Testis (tissue), 3 donors: ENCODE measurements around the gene PCDHA5. TPM values are rescaled to one million over a fixed set of nuclear protein-coding genes. Genes with fewer than 3 reads are reported as not detected.
"Not testable (repeated sequence)": the region's sequence is repeated elsewhere in the genome, so short reads cannot be mapped to it uniquely, and the experiment has no call there.

ENCODE experiments used
- DNase-seq: peaks from one replicate; pipeline ENCODE4 v3.0.0-alpha.2; 2019
- H3K27ac ChIP-seq, 2 donors: fragments of 200-600 bp; sonication (generic); one replicate each; pipeline ENCODE4 v1.5.1; 2019
- H3K27me3 ChIP-seq: fragments of 200-600 bp; sonication (generic); one replicate; pipeline ENCODE4 v1.5.1; 2019
- H3K36me3 ChIP-seq: fragments of 200-600 bp; sonication (generic); one replicate; pipeline ENCODE4 v1.5.1; 2017; ENCODE audit warnings: low read depth; ENCODE audit errors: missing control alignments
- H3K4me1 ChIP-seq: fragments of 200-600 bp; sonication (generic); one replicate; pipeline ENCODE4 v1.5.1; 2019
- H3K4me3 ChIP-seq, 2 donors: fragments of 200-600 bp; sonication (generic); one replicate each; pipeline ENCODE4 v1.5.1; 2017 to 2019
- H3K9me3 ChIP-seq: fragments of 200-600 bp; sonication (generic); one replicate; pipeline ENCODE4 v1.5.1; 2017
- CTCF ChIP-seq, 3 experiments: fragments of 450-650 bp in 2 of 3; fragments of 200-600 bp in 1 of 3; sonication (generic) in 1 of 3; IDR thresholded peaks; one replicate each; pipeline ENCODE4 v1.5.1; 2016 to 2019; ENCODE audit warnings: antibody characterized with exemption in 3 of 3, mild to moderate bottlenecking in 2 of 3, moderate library complexity in 1 of 3
- POLR2A ChIP-seq: fragments of 450-650 bp; IDR thresholded peaks from one replicate; pipeline ENCODE4 v1.6.1; 2017; ENCODE audit warnings: antibody characterized with exemption, mild to moderate bottlenecking, moderate library complexity
- WGBS, 2 donors: methylation state at CpG; one replicate each; pipeline ENCODE4 v1.1.5; 2018; 5-methylcytosine and 5-hydroxymethylcytosine counted together
- intact Hi-C: fragments of 100-400 bp; cut with DNase I; formaldehyde crosslinking; loops from one replicate; pipeline ENCODE4 v1.15.1; 2023; ENCODE audit warnings: low total_unique reads
- polyA plus RNA-seq: library from polyadenylated mRNA; stranded (reverse); fragments of 350-450 nt; fragmentation: Illumina TruSeq; extraction: RNeasy Lipid Tissue Mini Kit (QIAGEN cat#74804); gene quantifications from one replicate; pipeline ENCODE4 v1.2.3, GENCODE V29; 2014; ENCODE audit warnings: low read depth, low replicate concordance; ENCODE audit not compliant: insufficient read depth
- total RNA-seq, 2 donors: library from RNA; depleted of rRNA; stranded (reverse); fragments of >200 nt; gene quantifications; one replicate each; pipeline ENCODE4 v1.2.3, GENCODE V29; 2016

The PCDHA5 gene
- total and polyA plus RNA-seq, 3 donors from 2014 or later = 0.21 to 1.7 (median 1.0) TPM

GRCh38 chr5:140800816-140801493 lies 20.5 kb upstream of the PCDHA5 start, which contains the start of gene PCDHA3:
PCDHA3 (plus strand) TSS chr5:140801057.
- H3K9me3 ChIP-seq = no peaks in the 10 kb centered on the region
- no peaks in the 10 kb centered on the region for H3K36me3 ChIP-seq
- no peak for TF ChIP-seq POLR2A
- peak in 2 of 3 experiments; percentile 27 to 32 for TF ChIP-seq CTCF (IDR thresholded peaks at IDR 0.05)
- peak within 1 kb of the TSS; percentile 18 to 47 for H3K4me3 ChIP-seq
- DNase-seq = peak; percentile 48
- H3K27me3 ChIP-seq = no peaks in the 10 kb centered on the region
- WGBS, 2 donors = 11 to 14% methylated on average over 24 to 29 of the region's 29 CpGs
- H3K4me1 ChIP-seq = no peaks in the 10 kb centered on the region
- intact Hi-C loops = no loop called here
- H3K27ac ChIP-seq = no peak within 1 kb of the TSS

GRCh38 chr5:140801494-140801841 lies 19.9 kb upstream of the PCDHA5 start:
- Histone ChIP-seq H3K9me3 (no peaks in the 10 kb centered on the region), H3K4me3 (peak overlapping the region; percentile 18 to 47), H3K4me1 (no peaks in the 10 kb centered on the region), H3K27ac (no peak overlapping the region), H3K27me3 (no peaks in the 10 kb centered on the region), H3K36me3 (no peaks in the 10 kb centered on the region)
- DNase-seq = peak; percentile 48
- intact Hi-C loops = no loop called here
- 8 to 18% methylated on average over 16 of the region's 16 CpGs for WGBS, 2 donors
- TF ChIP-seq CTCF (IDR thresholded peaks at IDR 0.05) (peak in 2 of 3 experiments; percentile 23 to 28), POLR2A (no peak)

- H3K4me3 ChIP-seq, H3K4me1 ChIP-seq, H3K27me3 ChIP-seq, H3K36me3 ChIP-seq, H3K9me3 ChIP-seq, intact Hi-C loops, DNase-seq, H3K27ac ChIP-seq: not testable (repeated sequence)
- WGBS, 2 donors = 28 to 36% methylated on average over 25 to 45 of the region's 45 CpGs
Measured at GRCh38 chr5:140802381-140802780, 19.0 kb upstream of the PCDHA5 start.

GRCh38 chr5:140802781-140803271 lies 18.6 kb upstream of the PCDHA5 start:
- Histone ChIP-seq H3K27ac (no peak overlapping the region), H3K27me3 (no peaks in the 10 kb centered on the region), H3K4me3 (no peak overlapping the region), H3K9me3 (no peaks in the 10 kb centered on the region), H3K4me1 (no peaks in the 10 kb centered on the region), H3K36me3 (no peaks in the 10 kb centered on the region)
- WGBS, 2 donors = 26% methylated on average over 52 of the region's 53 CpGs; no CpG with 5 or more reads in 1 of the 2 donors
- TF ChIP-seq POLR2A (no peak), CTCF (IDR thresholded peaks at IDR 0.05) (no peak)
- intact Hi-C loops = no loop called here
- no peak for DNase-seq

- DNase-seq = peak; percentile 87
- Histone ChIP-seq H3K27me3 (no peaks in the 10 kb centered on the region), H3K36me3 (no peaks in the 10 kb centered on the region), H3K4me3 (peak within 1 kb of the TSS; percentile 47 to 61), H3K27ac (peak within 1 kb of the TSS in 1 of 2 donors; percentile 59), H3K9me3 (no peaks in the 10 kb centered on the region), H3K4me1 (no peaks in the 10 kb centered on the region)
- WGBS, 2 donors = 13 to 21% methylated on average over 13 to 43 of the region's 47 CpGs
- intact Hi-C loops = no loop called here
- no peak for TF ChIP-seq POLR2A
- TF ChIP-seq CTCF (IDR thresholded peaks at IDR 0.05) = peak; percentile 26 to 46 (median 30)
Measured at GRCh38 chr5:140806834-140807775, 14.3 kb upstream of the PCDHA5 start, which contains the start of gene PCDHA4. PCDHA4 (plus strand) TSS chr5:140807068.

GRCh38 chr5:140808241-140808888 lies 13.0 kb upstream of the PCDHA5 start:
- H3K27me3 ChIP-seq, H3K9me3 ChIP-seq, H3K4me3 ChIP-seq, H3K27ac ChIP-seq, H3K36me3 ChIP-seq, DNase-seq, H3K4me1 ChIP-seq, intact Hi-C loops: not testable (repeated sequence)
- 44 to 58% methylated on average over 53 to 62 of the region's 62 CpGs for whole genome bisulfite sequencing, 2 donors
